Measurements from ENCODE around the gene SV2B. TPM values are rescaled to one million over a fixed set of nuclear protein-coding genes. Genes with fewer than 3 reads are reported as not detected.

The SV2B gene
- polyA plus RNA-seq, 1 donor: 2.4 TPM

- Histone ChIP-seq H3K4me1 (ENCODE audit: control insufficient read depth, insufficient read depth, low read length) (no peaks in the 10 kb centered on the region), H3K36me3 (ENCODE audit: control insufficient read depth, insufficient read depth, low read length) (no peaks in the 10 kb centered on the region), H3K9me3 (ENCODE audit: control insufficient read depth, low read depth, low read length) (no peaks in the 10 kb centered on the region), H3K27ac (ENCODE audit: low read length) (no peak overlapping the region), H3K4me3 (ENCODE audit: low read length) (no peak overlapping the region), H3K27me3 (ENCODE audit: control insufficient read depth, insufficient read depth, low read length) (peaks cover 69% of the 10 kb centered on the region)
- no peak for DNase-seq
- no CpG with 5 or more reads among the region's 5 CpGs for WGBS (ENCODE audit: insufficient coverage, low lambda C conversion rate)
Observed at GRCh38 chr15:91101608-91101920, 1.5 kb downstream of the SV2B start.

DNA sequence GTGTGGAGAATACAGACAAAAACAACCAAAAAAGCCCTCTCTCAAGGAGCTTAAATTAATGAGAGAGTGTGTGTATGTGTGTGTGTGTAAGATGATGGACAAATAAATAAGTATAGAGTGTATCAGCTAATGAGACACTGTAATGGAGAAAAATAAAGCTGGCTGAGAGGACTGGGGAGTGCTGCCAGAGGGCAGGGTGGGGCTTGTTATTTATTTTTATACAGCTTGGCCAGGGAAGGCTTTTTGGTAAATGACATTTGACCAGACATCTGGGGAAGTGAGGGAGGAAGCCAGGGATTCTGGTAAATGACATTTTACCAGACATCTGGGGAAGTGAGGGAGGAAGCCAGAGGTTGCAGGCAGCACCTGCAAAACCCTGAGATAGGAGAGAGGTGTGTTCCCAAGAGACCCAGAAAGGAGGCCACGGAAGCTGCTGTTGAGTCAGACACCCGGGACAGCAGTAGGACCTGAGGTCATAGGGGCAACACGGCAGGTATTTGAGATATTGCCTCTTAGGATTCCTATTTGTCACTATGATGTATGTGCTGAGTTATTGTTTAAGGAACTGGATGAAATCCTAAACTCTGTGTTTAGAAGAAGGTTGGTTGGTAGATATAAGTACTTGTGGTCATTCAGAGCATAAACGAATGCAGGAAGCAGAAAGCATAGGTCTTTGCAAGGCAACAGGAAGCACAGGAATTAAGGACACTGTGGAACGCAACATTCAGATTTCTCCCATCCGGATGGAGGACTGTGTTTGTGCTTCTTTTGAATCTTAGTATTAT lies 2.7 kb downstream of the SV2B start:
- H3K36me3 ChIP-seq (ENCODE audit: control insufficient read depth, insufficient read depth, low read length): no peaks in the 10 kb centered on the region
- no peaks in the 10 kb centered on the region for H3K4me1 ChIP-seq (ENCODE audit: control insufficient read depth, insufficient read depth, low read length)
- WGBS (ENCODE audit: insufficient coverage, low lambda C conversion rate): no CpG with 5 or more reads among the region's 6 CpGs
- no peak overlapping the region for H3K4me3 ChIP-seq (ENCODE audit: low read length)
- no peaks in the 10 kb centered on the region for H3K9me3 ChIP-seq (ENCODE audit: control insufficient read depth, low read depth, low read length)
- no peak for DNase-seq
- H3K27me3 ChIP-seq (ENCODE audit: control insufficient read depth, insufficient read depth, low read length): peaks cover 65% of the 10 kb centered on the region
- H3K27ac ChIP-seq (ENCODE audit: low read length): no peak overlapping the region

DNA sequence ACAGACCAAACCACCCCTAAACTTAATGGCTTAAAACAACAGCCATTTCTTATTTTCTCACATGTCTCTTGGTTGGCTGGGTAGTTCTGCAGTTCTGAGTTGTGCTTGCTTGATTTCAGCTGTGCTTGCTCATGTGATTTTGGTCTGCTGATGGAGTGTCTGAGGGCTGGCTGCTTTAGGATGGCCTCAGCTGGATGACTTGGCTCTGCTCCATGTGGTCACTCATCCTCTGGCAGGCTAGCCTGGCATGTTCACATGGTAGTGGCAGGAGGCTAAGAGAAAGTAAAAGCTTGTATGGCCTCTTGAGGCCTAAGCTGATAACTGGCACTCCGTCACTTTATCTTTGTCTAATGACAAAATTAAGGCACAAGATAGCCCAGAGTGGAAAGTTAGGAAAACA lies 4.1 kb downstream of the SV2B start:
- Histone ChIP-seq H3K27ac (ENCODE audit: low read length) (no peak overlapping the region), H3K9me3 (ENCODE audit: control insufficient read depth, low read depth, low read length) (no peaks in the 10 kb centered on the region), H3K4me1 (ENCODE audit: control insufficient read depth, insufficient read depth, low read length) (no peaks in the 10 kb centered on the region), H3K36me3 (ENCODE audit: control insufficient read depth, insufficient read depth, low read length) (no peaks in the 10 kb centered on the region), H3K4me3 (ENCODE audit: low read length) (no peak overlapping the region), H3K27me3 (ENCODE audit: control insufficient read depth, insufficient read depth, low read length) (peaks cover 53% of the 10 kb centered on the region)
- WGBS (ENCODE audit: insufficient coverage, low lambda C conversion rate): no CpG with 5 or more reads among the region's 1 CpG
- no peak for DNase-seq

DNA sequence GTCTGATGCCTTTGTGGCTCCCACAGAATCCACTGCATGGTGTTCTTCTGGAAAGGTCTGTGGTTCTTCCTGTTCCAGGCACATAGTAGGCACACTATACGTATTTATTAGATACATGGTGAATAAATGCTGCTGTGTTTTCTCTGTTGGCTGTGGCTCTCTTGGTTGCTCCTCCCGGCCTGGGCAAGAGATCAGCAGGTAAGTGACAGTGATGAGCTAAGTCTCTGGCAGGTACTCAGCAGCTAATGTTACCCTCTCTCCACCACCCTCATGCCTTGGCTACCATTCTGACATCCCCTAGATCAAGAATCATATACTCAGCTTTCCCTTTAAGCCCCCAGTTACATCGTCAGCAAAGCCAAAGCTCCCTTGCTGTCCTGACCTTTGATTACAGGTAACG lies 8.4 kb downstream of the SV2B start:
- no peak overlapping the region for H3K27ac ChIP-seq (ENCODE audit: low read length)
- H3K36me3 ChIP-seq (ENCODE audit: control insufficient read depth, insufficient read depth, low read length): no peaks in the 10 kb centered on the region
- peaks cover 14% of the 10 kb centered on the region for H3K27me3 ChIP-seq (ENCODE audit: control insufficient read depth, insufficient read depth, low read length)
- no peak for DNase-seq
- no CpG with 5 or more reads among the region's 4 CpGs for WGBS (ENCODE audit: insufficient coverage, low lambda C conversion rate)
- no peak overlapping the region for H3K4me3 ChIP-seq (ENCODE audit: low read length)
- H3K4me1 ChIP-seq (ENCODE audit: control insufficient read depth, insufficient read depth, low read length): no peaks in the 10 kb centered on the region
- no peaks in the 10 kb centered on the region for H3K9me3 ChIP-seq (ENCODE audit: control insufficient read depth, low read depth, low read length)

DNA sequence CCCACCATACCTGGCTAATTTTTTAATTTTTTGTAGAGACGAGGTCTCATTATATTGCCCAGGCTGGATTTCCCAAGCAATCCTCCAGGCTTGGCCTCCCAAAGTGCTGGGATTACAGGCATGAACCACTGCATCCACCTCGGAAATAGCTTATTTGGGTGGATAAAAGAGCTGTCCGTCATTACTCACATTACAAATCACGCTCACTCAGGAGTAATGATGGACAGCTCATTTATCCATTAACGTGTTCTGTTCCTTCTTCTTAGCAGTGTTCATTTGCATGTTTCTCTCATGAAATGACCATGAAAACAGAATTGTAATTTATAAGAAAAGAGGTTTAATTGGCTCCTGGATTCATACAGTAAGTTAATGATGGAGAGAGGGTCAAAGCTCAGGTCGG lies 9.8 kb downstream of the SV2B start:
- Histone ChIP-seq H3K27ac (ENCODE audit: low read length) (no peak overlapping the region), H3K27me3 (ENCODE audit: control insufficient read depth, insufficient read depth, low read length) (peaks cover 9% of the 10 kb centered on the region), H3K4me3 (ENCODE audit: low read length) (no peak overlapping the region), H3K4me1 (ENCODE audit: control insufficient read depth, insufficient read depth, low read length) (no peaks in the 10 kb centered on the region), H3K36me3 (ENCODE audit: control insufficient read depth, insufficient read depth, low read length) (no peaks in the 10 kb centered on the region), H3K9me3 (ENCODE audit: control insufficient read depth, low read depth, low read length) (no peaks in the 10 kb centered on the region)
- no peak for DNase-seq
- 50% methylated on average over 1 of the region's 6 CpGs for WGBS (ENCODE audit: insufficient coverage, low lambda C conversion rate)

DNA sequence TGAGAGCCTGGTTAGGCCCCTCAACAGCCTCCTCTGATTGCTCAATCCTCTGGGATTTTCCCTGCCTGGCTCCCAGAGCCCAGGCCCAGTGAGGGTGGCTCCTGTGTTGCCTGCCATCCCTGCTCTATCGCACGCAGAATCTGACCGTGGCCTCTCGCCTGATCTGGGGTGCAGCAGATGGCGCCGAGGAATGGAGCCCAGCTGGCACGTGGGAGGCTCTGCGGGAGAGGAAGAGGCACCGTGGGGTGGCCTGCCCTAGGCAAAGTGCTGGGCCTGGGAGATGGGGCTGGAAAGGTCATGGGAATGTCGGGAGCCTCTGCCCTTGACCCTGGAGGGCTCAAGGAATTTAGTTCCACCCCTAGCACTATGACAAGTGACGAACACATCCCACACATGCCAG lies 10.3 kb downstream of the SV2B start:
- H3K36me3 ChIP-seq (ENCODE audit: control insufficient read depth, insufficient read depth, low read length): no peaks in the 10 kb centered on the region
- no peak overlapping the region for H3K4me3 ChIP-seq (ENCODE audit: low read length)
- no peaks in the 10 kb centered on the region for H3K4me1 ChIP-seq (ENCODE audit: control insufficient read depth, insufficient read depth, low read length)
- H3K27ac ChIP-seq (ENCODE audit: low read length): no peak overlapping the region
- H3K27me3 ChIP-seq (ENCODE audit: control insufficient read depth, insufficient read depth, low read length): peaks cover 5% of the 10 kb centered on the region
- no peaks in the 10 kb centered on the region for H3K9me3 ChIP-seq (ENCODE audit: control insufficient read depth, low read depth, low read length)
- DNase-seq: no peak
- no CpG with 5 or more reads among the region's 11 CpGs for WGBS (ENCODE audit: insufficient coverage, low lambda C conversion rate)

DNA sequence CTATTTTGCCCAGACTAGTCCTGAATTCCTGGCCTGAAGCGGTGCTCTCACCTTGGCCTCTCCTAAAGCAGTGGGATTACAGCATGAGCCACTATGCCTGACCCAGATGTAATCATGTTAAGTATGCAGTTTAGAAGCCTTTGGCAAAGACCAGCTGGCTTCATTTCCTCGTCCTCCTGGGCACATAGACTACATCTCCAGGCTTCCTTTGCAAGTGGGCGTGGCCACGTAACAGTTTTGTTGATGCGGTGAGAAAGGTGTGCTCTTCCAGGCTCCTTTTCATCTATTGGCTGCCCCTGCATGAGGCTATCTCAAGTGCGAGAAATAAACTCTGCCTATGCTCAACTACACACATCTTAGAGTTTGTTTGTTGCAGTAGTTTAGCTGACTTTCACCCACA lies 13.0 kb downstream of the SV2B start:
- no peak for DNase-seq
- H3K27me3 ChIP-seq (ENCODE audit: control insufficient read depth, insufficient read depth, low read length): peaks cover 4% of the 10 kb centered on the region
- H3K27ac ChIP-seq (ENCODE audit: low read length): no peak overlapping the region
- H3K4me3 ChIP-seq (ENCODE audit: low read length): no peak overlapping the region
- no CpG with 5 or more reads among the region's 6 CpGs for WGBS (ENCODE audit: insufficient coverage, low lambda C conversion rate)
- H3K9me3 ChIP-seq (ENCODE audit: control insufficient read depth, low read depth, low read length): no peaks in the 10 kb centered on the region
- H3K36me3 ChIP-seq (ENCODE audit: control insufficient read depth, insufficient read depth, low read length): no peaks in the 10 kb centered on the region
- H3K4me1 ChIP-seq (ENCODE audit: control insufficient read depth, insufficient read depth, low read length): no peaks in the 10 kb centered on the region

DNA sequence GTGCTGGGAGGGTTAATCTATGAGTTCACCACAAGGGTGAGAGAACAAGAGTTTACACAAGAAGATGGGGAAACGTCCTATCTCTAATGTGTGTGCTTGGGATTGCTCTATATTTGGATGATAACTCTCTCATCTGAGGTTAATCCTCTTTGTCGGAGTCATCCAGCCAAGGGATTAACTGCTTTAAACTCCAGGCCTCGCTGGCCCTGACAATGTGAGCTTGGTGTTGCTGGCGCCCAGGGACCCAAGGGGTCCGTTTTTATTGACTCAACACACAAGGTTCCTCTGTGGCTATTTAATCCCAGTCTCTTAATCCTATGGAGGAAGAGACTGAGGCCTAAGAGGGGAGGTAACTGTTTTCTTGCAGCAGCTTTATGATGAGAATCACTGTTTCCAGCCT lies 14.2 kb downstream of the SV2B start:
- no peak overlapping the region for H3K27ac ChIP-seq (ENCODE audit: low read length)
- H3K4me3 ChIP-seq (ENCODE audit: low read length): no peak overlapping the region
- no peaks in the 10 kb centered on the region for H3K36me3 ChIP-seq (ENCODE audit: control insufficient read depth, insufficient read depth, low read length)
- peaks cover 7% of the 10 kb centered on the region for H3K27me3 ChIP-seq (ENCODE audit: control insufficient read depth, insufficient read depth, low read length)
- no CpG with 5 or more reads among the region's 5 CpGs for WGBS (ENCODE audit: insufficient coverage, low lambda C conversion rate)
- no peak for DNase-seq
- H3K4me1 ChIP-seq (ENCODE audit: control insufficient read depth, insufficient read depth, low read length): no peaks in the 10 kb centered on the region
- H3K9me3 ChIP-seq (ENCODE audit: control insufficient read depth, low read depth, low read length): no peaks in the 10 kb centered on the region

- Histone ChIP-seq H3K27ac (ENCODE audit: low read length) (no peak overlapping the region), H3K4me3 (ENCODE audit: low read length) (no peak overlapping the region), H3K9me3 (ENCODE audit: control insufficient read depth, low read depth, low read length) (no peaks in the 10 kb centered on the region), H3K27me3 (ENCODE audit: control insufficient read depth, insufficient read depth, low read length) (peaks cover 7% of the 10 kb centered on the region), H3K36me3 (ENCODE audit: control insufficient read depth, insufficient read depth, low read length) (no peaks in the 10 kb centered on the region), H3K4me1 (ENCODE audit: control insufficient read depth, insufficient read depth, low read length) (no peaks in the 10 kb centered on the region)
- no CpG with 5 or more reads among the region's 9 CpGs for WGBS (ENCODE audit: insufficient coverage, low lambda C conversion rate)
- DNase-seq: peak in 1 of 2 donors; percentile 38
Observed at GRCh38 chr15:91116113-91117067, 16.3 kb downstream of the SV2B start.

GRCh38 chr15:91117375-91117774 lies 17.3 kb downstream of the SV2B start:
- no peaks in the 10 kb centered on the region for H3K4me1 ChIP-seq (ENCODE audit: control insufficient read depth, insufficient read depth, low read length)
- no CpG with 5 or more reads among the region's 1 CpG for WGBS (ENCODE audit: insufficient coverage, low lambda C conversion rate)
- no peaks in the 10 kb centered on the region for H3K36me3 ChIP-seq (ENCODE audit: control insufficient read depth, insufficient read depth, low read length)
- H3K9me3 ChIP-seq (ENCODE audit: control insufficient read depth, low read depth, low read length): no peaks in the 10 kb centered on the region
- H3K4me3 ChIP-seq (ENCODE audit: low read length): no peak overlapping the region
- no peak overlapping the region for H3K27ac ChIP-seq (ENCODE audit: low read length)
- peaks cover 7% of the 10 kb centered on the region for H3K27me3 ChIP-seq (ENCODE audit: control insufficient read depth, insufficient read depth, low read length)
- DNase-seq: no peak

Data from large intestine (tissue), 3 donors.